NCI-H748 (cell line): ENCODE results near the gene TAF1A.

Experiments
- DNase-seq: peaks from one replicate; lab custom pipeline; 2025; ENCODE audit not compliant: unreplicated experiment; lab: John Stamatoyannopoulos, UW

TAF1A gene

GRCh38 chr1:222600281-222600680, 10.5 kb upstream of the TAF1A start:
- peak; percentile 41 for DNase-seq

- no peak for DNase-seq
Observed at GRCh38 chr1:222596696-222597095, 7.0 kb upstream of the TAF1A start.

GRCh38 chr1:222594789-222595188, 5.1 kb upstream of the TAF1A start:
- no peak for DNase-seq

- no peak for DNase-seq
Observed at GRCh38 chr1:222592171-222592570, 2.4 kb upstream of the TAF1A start.

GRCh38 chr1:222588135-222588534, 1.6 kb downstream of the TAF1A start:
- DNase-seq = no peak

- DNase-seq = no peak
Observed at GRCh38 chr1:222586842-222587241, 2.9 kb downstream of the TAF1A start.

GRCh38 chr1:222583079-222583478, 6.7 kb downstream of the TAF1A start:
- DNase-seq = no peak

- DNase-seq = no peak
Observed at GRCh38 chr1:222582099-222582774, 7.5 kb downstream of the TAF1A start.

- no peak for DNase-seq
Observed at GRCh38 chr1:222579316-222579715, 10.4 kb downstream of the TAF1A start.

- no peak for DNase-seq
Observed at GRCh38 chr1:222570837-222571236, 18.9 kb downstream of the TAF1A start.

- no peak for DNase-seq
Observed at GRCh38 chr1:222561656-222562055, 28.1 kb downstream of the TAF1A start.

- DNase-seq = no peak
Observed at GRCh38 chr1:222557574-222557973, 32.2 kb downstream of the TAF1A start.

- DNase-seq = no peak
Observed at GRCh38 chr1:222557148-222557547, 32.6 kb downstream of the TAF1A start.

- DNase-seq = no peak
Observed at GRCh38 chr1:222555992-222556615, 33.6 kb downstream of the TAF1A start.

GRCh38 chr1:222554177-222554576, 35.6 kb downstream of the TAF1A start:
- DNase-seq = no peak

- DNase-seq = no peak
Observed at GRCh38 chr1:222552882-222553281, 36.9 kb downstream of the TAF1A start.

GRCh38 chr1:222547944-222548671, 41.6 kb downstream of the TAF1A start, which contains the start of gene HHIPL2:
HHIPL2 (minus strand) TSS chr1:222548104; CDS start chr1:222548044, 60 bp downstream.
- DNase-seq = no peak

- no peak for DNase-seq
Observed at GRCh38 chr1:222547260-222547614, 42.5 kb downstream of the TAF1A start.

- peak; percentile 56 for DNase-seq
Observed at GRCh38 chr1:222546548-222547259, 43.0 kb downstream of the TAF1A start.

- DNase-seq = no peak
Observed at GRCh38 chr1:222546091-222546490, 43.6 kb downstream of the TAF1A start.

GRCh38 chr1:222543817-222544216, 45.9 kb downstream of the TAF1A start:
- no peak for DNase-seq

GRCh38 chr1:222540598-222540995, 49.1 kb downstream of the TAF1A start:
- no peak for DNase-seq
